GM18909 (cell line): ENCODE measurements around the gene CTTN.
"Not testable (repeated sequence)": the region's sequence is repeated elsewhere in the genome, so short reads cannot be mapped to it uniquely, and the experiment has no call there.

Experiments
- ATAC-seq: cut with Tn5 transposase; IDR thresholded peaks from one replicate; pipeline ENCODE4 v1.9.1; 2021; ENCODE audit warnings: mild to moderate bottlenecking; ENCODE audit not compliant: unreplicated experiment, poor library complexity

Gene CTTN

DNA sequence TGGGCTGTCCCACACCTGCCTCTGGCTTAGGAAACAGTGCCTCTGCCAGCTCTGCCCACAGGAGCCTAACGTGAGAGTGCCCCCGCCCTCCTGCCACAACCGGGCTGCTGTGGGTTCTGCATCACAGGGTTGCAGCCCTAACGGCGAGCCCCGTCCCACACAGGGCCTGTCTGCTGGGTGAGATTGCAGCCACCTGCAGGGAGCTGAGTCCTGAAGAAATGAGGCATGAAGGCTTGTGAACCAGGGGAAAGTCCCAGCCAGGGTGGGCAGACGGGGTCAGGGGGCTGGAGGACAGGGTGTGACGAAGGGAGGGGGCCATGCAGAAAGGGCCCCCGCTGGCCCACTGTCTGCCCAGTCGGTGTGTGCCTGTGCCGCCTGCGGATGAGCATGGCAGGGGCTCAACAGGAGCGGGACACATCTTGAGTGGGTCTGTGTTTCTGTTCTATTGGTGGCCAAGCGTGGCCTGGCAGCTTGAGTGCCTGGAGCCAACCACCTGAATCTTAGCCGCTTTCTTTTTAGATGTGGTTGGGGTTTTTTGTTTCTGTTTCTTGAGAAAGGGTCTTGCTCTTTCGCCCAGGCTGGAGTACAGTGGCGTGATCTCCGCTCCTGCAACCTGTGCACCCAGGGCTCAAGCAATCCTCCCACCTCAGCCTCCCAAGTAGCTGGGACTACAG lies 38.9 kb downstream of the CTTN start:
- no peak for ATAC-seq

DNA sequence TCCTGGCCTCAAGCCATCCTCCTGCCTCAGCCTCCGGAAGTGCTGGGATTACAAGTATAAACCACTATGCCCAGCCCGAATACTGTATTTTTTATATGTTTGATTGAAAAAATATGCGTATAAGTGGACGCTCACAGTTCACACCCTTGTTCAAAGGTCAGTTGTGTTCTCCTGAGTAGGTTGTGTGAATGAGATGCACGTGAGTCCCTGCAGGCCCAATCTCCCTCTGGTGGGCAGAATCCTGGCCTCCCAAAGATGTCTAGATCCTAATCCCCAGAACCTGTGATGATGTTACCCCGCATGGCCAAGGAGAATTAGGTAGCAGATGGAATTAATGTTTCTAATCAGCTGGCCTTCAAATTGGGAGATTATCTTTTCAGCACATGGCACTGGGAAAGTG lies 41.9 kb downstream of the CTTN start:
- no peak for ATAC-seq

DNA sequence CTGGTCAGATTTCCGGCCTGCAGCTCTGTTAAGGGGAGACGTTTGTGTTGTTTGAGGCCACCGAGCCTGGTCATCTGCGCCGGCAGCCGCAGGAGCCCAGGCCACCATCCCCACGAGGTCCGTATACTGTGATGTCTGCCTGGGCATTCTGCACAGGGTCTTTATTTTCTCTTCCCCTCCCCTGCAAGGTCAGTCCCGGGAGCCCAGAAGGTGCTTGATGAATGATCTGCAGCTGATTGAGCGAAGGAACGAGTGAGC lies 45.4 kb downstream of the CTTN start:
- ATAC-seq, result no peak

DNA sequence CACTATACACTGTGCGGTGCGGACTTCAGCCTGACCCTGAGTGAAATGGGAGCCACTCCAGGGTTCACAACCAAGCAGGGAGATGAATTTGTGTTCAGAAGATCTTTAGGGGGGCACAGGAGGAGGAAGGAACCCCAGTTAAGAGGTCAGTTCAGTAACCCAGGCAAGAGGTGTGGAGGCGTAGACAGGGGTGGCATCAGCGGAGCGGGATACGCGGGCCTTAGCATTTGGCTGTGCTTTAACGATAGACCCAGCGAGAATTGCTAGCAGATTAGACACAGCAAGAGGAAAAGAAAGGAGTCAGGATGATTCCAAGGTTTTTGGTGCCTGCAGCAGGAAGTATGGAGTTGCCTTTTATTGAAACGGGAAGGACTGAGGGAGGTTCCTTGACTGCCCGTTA lies 46.8 kb downstream of the CTTN start:
- ATAC-seq, result no peak

DNA sequence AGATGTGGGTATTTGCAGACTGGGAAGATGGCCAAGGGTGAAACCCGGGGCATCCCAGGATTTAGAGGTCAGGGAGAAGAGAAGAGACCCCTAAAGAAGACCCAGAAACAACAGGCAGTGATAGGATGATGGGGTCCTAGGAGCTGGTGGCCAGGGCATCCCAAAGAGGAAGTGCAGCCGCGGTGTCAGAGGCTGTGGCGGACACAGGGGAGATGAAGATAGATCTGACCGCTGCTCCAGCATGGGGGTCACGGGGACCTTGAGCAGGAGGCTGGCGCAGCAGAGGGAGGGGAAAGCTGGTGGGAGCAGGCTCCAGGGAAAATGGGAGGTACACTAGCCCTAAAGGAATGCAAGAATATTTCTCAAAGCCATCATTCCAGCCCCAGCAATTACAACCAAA lies 47.3 kb downstream of the CTTN start:
- no peak for ATAC-seq

DNA sequence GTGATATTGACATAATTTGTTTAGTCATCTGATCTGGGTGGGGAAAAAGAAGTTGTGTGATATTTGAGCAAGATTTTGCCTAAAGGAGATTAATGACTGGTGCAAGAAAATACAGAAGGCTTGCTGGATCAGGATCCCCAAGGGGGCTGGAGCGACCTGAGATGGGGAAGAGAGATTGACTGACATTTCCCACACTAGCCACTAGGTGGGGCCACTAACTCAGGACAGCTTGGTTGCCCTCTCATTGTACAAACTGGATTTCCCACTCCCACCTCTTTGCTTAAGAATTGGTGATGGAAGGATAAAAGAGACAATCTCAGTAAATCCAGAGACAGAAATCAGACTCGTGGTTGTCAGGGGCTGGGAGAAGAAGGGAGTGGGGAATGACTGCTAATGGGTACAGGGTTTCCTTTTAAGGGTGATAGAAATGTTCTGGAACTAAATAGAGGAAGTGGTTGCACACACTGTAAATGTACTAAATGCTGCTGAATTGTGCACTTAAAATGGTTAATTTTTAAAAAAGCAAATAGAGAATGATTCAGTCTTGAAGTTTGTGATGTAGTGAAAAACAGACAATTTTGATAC lies 50.7 kb downstream of the CTTN start:
- no peak for ATAC-seq

DNA sequence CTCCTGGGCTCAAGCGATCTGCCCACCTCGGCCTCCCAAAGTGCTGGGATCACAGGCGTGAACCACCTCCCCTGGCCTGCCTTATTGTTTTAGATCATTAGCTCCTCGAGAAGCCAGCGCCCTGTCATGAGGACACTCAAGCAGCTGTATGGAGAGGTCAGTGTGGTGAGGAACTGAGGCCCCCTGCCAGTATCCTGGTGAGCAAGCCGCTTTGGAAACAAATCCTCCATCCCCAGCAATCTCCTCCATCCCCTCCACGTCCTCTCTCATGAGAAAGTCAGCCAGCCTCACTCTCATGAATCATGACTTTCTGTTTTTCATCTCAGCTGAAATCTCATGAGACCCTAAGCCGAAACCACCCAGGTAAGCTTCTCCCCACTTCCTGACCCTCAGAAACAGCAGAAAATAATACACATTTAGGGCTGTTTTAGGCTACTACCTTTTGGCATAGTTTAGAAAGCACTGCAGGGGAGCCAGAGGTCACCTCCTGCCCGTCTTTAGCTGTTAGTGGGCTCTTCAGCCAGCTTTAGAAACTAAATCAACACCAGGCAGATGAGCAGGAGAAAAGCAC lies 56.0 kb downstream of the CTTN start:
- no peak for ATAC-seq

DNA sequence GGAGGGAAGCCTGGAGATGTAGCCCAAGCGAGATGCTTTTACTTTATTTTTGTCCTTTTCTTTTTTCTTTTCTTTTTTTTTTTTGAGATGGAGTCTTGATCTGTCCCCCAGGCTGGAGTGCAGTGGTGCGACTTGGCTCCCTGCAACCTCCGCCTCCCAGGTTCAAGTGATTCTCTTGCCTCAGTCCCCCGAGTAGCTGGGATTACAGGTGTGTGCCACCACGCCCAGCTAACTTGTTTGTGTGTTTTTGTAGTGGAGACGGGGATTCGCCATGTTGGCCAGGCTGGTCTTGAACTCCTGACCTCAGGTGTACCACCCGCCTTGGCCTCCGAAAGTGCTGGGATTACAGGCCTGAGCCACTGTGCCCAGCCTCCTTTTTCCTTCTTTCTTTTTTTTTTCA lies 56.5 kb downstream of the CTTN start:
- not testable (repeated sequence) for ATAC-seq

DNA sequence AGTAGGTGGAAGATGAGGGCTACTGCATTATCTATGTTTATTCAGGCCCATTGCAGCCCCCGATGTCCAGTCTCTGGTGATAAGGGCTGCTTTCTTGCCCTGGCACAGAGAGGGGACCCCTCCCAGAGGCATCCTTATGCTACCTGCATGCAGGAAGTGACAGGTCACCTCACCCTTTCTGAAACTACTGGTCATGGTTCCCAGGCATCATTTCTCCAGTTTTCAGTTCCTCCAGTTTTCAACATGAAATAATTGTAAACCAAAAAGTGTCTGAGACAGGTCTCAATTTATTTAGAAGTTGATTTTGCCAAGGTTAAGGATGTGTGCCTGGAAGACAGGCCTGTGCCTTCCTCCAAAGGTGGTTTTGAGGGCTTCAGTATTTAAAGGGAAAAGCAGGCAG lies 57.0 kb downstream of the CTTN start:
- ATAC-seq, result no peak

DNA sequence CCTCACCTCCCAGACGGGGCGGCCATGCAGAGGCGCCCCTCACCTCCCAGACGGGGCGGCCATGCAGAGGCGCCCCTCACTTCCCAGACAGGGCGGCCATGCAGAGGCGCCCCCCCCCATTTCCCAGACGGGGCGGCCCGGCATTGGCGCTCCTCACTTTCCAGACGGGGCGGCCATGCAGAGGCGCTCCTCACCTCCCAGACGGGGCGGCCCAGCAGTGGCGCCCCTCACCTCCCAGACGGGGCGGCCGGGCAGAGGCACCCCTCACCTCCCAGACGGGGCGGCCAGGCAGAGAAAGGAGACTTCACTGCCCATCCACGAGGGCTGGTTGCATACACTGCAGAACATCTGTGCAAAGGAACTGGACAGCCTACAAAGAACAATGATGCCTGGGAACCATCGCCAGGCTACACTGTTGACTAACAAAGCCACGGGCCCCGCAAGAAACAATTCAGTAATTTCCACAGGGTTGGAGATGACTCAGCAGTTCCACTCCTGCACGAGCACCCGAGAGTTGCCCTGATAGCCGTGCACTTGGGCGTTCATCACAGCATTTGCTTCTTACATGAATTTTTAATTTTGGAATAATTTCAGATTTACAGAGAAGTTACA lies 58.7 kb downstream of the CTTN start:
- ATAC-seq, result no peak

DNA sequence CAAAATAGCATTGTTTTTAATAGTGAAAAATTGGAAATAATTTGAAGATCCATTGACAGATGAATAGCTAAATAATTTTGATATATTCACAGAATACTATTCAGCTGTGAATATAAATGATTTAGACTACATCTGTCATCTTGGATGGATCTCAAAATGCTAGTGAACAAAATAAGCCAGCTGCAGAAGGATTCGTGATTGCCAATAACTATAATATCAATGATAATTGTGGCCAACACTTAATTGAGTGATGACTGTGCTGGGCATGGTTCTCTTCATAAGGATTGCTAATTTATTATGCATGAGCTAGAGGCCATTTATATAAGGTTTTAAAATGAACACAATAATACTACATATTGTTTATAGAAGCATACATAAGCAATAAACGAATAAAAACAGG lies 60.4 kb downstream of the CTTN start:
- ATAC-seq, result no peak

DNA sequence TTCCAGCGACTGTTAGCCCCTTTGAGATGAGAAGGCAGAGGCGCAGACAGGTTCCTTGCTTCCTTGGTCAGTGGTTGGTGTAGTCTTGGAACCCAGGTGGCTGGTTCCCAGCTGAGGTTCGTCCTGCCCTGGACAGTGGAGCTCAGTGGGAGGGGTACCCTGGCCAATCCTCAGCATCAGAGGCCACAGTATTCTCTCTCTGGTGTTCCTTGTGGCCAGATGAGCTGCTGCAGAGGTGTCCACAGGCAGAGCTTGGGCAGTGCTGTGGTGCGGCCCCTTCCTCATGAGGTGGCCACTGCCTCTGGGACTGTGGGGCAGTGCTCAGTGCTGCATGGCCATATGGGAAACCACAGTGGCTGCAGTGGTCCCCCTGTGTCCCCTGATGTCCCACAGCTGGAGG lies 61.8 kb downstream of the CTTN start:
- no peak for ATAC-seq

DNA sequence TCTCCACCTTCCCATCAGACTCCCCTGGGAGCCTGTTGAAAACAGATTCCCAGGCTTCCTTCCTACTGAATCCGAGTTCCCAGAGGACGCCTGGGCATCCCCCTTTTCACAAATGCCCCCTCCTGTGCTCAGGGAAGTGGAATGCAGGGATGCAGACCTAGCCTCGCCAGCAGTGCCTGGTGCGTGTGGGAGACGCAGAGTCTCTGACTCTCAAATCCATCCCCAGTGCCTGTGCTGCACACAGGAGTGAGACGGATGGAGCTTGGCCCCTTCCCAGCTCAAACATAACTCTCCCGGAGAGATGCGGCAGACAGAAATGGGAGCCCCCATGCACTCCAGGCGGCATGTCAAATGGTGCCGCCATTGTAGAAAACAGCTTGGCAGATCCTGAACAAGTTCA lies 62.6 kb downstream of the CTTN start:
- no peak for ATAC-seq

DNA sequence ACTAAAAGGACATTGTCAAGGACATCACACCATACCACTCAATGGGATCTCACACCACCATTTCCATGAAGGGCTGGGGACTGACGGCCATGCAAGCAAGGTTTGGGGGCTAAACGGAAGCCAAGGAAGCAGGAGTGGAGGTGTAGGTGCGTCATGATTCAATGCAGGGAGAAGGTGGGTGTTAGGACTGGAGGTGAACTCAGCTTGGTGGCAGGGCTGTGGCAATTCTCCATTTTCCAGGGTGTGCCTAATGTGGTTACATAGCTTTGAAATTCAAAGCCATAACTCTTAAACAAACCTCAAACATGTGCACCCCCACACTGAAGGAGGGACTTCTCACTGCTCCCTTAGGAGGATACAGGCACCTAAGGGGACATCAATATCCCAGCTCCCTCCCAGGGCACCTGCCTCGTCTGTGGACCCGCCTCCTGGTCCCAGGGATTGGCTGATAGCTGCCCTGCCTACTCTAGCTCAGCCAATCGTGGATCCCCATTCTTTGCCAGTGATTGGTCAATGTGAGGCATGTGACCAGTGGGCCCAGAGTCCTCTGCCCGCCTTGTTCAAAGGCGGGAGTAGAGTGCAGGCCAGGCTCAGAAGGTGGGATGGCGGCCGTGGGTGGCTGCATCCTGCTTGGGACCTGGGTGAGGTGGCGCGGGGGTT lies 64.6 kb downstream of the CTTN start:
- ATAC-seq, result no peak

DNA sequence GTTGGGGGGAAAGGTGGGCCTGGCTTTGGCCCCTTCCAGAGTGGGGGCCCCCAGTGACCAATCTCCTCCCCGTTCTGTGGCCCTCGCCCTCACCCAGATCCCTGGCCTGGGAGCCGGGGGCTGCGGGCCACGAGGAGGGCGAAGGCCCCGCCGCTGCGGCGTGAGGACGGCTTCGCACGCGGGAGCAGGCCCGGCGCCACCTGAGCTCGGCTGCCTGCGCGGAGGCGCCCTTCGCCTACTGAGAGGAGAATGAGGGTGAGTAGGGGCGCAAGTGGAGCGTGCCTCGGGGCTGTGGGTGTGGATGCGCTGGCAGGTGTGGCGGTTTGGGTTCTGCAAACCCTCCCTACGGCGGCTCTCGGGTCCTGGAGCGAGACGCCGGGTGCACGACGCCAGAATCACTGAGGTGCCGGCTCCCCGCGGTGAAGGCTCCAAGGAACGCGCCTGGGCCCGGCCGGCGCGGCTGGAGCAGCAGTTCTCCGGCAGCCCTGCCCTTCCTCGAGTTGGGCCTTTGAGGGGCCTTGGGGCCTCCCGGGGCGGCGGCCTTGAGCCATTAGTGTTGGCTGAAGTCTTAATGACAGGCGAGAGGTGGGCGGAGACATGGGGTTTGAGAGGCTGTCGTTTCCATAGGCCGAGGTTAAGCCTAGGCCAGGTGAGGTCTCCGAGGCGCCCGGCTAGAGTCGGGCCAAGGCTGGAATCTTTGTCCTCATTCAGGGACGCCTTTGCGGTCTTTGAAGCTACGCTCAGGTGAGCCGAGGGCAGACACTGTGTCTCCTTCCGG lies 65.3 kb downstream of the CTTN start:
- no peak for ATAC-seq

DNA sequence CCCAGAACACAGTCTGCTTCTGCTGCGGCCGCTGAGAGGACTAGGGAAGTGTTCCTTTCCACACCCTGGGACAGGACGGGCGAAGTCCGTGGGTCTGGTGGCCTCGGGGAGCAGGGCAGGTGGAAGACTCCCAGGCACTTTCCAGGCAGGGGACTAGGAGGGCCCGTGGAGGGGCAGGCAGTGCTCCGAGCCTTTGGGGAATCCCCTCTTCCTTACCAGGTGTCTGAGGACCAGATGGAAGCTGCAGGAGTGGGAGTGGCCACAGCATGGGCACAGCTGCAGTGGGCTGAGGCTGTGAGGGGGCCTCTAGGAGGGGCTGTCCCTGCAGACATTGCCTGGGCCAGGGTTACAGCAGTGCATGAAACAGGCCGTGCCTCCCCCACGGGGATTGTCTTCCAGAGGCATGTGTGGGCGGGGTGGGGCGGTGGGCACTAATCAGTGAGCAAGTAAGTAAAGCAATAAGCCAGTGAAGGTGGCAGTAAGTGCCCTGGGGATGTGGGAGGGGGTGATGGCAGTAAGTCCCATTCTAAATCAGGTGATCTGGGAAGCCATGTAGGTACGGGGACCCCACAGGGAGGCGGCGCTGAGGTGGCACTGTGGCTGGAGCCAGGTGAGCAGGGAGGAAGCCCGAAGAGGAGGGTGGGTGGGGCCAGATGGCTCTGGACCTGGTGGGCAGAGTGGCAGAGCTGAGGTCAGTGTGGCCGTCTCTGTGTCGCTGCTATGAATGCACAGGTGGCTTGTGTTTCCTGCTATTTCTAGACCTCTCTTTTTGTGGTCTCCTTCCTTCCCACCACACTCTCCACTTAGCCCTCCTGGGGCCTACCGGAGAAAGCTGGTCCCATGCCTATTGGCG lies 66.4 kb downstream of the CTTN start:
- no peak for ATAC-seq

DNA sequence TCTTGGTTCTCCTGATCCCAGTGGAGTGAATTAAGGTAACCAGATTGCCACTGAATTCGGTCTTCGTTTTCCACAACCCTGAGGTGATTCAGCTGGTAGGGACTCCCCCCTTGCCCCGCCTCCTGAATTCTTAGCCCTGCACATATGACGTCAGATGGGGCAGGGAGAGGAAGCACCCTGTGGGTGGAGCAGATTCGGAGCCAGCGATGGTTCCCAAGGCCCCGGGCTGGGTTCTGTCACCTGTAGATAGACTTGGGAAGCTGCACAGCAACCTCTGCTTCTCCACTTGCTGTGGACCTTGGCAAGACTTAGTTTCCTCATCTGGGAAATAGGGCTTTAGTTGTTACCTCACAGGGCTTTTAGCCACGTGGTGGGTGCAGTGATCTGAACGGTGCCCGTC lies 67.8 kb downstream of the CTTN start:
- no peak for ATAC-seq

DNA sequence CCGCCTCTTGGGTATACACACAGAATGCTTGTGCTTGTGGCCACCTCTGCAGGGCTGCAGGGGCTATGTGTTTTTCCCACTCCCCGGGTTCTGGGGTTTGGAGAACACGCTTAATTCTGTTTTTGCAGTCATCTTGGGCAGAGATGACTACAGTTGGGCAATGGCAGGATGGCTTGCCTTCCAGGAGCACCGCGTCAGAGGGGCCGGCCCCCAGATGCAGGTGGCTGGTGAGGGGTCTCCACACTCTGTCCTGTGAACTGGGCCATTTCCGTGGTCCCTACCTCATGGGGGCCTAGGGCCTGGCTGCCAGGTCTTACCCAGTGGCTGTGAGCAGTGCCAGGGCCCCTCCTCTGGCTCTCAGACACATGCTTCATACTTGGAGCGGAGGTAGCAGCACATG lies 68.3 kb downstream of the CTTN start:
- ATAC-seq, result no peak

DNA sequence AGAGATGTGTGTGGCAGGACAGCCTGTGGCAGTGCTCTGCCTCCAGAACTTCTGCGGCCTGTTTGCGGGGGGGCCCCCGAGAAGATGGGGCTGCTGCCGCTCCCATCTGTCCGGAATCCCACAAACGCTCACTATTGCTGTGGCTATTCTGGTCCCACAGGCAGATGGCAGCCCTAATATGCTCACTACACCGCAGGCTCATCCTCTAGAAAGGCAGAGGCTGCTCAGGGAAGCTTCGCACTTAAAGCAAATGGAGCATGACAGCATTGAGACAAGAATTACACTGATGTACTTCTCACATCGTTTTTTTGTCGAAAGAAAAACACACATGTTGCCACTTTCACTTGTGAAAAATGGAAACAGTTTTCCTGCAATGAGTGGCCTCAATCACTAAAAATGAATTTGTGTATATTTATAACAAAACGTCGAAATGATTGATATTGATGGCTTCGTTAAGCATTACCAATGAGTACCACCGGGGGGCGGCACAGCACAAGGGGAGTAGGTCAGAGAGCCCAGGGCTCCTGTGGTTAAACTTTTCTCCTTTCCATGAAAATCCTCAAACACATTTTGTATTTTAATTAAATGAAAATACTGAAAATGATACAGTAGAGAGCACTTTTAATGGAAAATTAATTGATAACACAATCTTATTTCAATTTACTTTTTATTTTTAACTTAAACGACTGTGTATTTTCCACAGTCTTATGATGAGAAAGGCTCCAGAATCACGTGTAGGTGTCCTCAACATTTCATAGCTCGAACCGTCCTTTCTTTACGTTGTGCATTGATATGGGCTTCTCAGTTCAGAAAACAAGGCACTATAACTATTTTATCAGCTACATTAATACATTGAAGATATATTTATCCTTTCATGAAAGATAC lies 69.1 kb downstream of the CTTN start:
- ATAC-seq, result no peak
